AG09319 (cell line): ENCODE measurements around the gene ARMC12.

ENCODE experiments used
- DNase-seq: peaks from one replicate; pipeline ENCODE4 v3.0.0-alpha.2; 2010; ENCODE audit warnings: low read depth; ENCODE audit errors: extremely low read depth
- CTCF ChIP-seq: IDR thresholded peaks from 2 replicates; pipeline ENCODE4 v1.5.1; 2011; ENCODE audit warnings: low read depth, mild to moderate bottlenecking, inconsistent platforms, low read length, moderate library complexity

ARMC12 gene

GRCh38 chr6:35777356-35778102 is 40.7 kb downstream of the ARMC12 start:
- DNase-seq: no peak
- no peak for TF ChIP-seq CTCF

DNA sequence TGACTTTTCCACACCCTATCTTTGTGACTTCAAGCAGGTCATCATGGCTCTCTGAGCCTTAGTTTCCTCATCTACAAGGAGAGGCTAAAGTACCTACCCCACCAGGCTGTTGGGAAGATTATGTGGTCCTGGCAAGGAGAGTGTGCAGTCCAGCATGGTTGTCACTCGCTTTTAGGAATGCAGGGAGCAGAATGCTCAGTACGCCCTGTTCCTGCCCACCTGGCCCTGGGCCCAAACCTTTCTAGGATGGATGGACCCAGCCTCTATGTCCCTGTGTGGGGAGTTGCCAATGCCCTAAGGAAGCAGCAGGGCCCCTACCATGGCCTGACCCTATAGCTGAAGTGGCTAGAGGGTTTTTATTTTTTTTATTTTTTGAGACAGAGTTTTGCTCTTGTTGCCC is 41.6 kb downstream of the ARMC12 start:
- DNase-seq: no peak
- no peak for TF ChIP-seq CTCF

DNA sequence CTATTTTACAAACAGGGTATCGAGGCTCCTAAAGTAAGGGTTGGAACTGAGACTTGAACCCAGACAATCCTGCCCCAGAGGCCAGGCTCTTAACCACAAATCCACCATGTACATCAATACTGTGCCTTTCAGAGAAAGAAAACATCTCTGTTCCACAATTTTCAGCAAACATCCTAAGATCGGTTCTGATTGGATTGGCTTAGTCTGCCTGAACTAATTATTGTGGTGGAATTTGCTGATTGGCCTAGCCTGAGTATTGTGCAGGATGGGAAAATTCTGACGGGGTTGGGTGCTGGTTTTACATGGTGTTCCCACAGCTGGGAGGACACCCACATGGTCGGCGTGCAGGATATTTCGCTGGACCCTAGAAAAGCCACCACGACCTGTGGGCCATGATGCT is 43.9 kb downstream of the ARMC12 start, which contains the start of gene CLPSL1:
TSS of gene CLPSL1 (plus strand) at position 301 of the 400 bp plus-strand sequence. CDS start at position 393, 92 bp downstream.
- TF ChIP-seq CTCF: no peak
- no peak for DNase-seq

DNA sequence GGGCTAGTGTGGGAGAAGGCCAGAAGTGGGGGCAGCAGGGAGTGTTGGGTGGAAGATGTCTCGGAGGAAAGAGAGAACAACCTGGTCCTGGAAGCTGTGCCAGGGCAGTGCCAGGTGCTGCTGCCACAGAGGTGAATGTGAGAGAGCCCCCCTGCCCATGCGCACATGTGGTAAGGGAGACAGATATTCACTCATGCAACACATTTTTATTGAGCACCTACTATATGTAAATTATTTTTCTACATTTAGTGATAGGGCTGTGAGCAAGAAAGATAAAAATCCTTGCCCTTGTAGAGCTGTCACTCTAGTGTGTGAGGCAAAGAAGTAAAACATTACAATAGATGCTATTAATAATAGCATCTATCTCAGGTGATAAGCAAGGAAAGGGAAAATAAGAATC is 44.5 kb downstream of the ARMC12 start:
- no peak for DNase-seq
- no peak for TF ChIP-seq CTCF

DNA sequence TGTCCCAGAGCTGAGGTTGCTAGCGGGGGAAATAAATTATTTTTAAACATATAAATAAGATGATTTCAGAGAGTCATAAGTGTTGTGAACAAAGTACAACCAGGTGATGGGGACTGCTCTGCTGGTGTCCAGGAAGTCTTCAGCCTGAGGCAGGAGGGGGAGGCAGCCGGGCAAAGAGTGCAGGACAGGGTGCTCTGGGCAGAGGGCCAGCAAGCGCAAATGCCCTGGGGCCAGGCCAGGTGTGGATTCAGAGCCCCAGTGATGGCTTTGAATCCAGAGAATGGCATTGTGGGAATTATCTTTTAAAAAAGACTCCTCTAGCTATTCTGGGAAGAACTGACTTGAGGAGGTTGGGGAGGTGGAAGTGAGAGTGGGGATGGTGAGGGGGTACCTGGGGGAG is 45.6 kb downstream of the ARMC12 start:
- no peak for TF ChIP-seq CTCF
- no peak for DNase-seq

- DNase-seq: no peak
- TF ChIP-seq CTCF: no peak
Measured at GRCh38 chr6:35784200-35784599, 47.4 kb downstream of the ARMC12 start.

- DNase-seq: no peak
- no peak for TF ChIP-seq CTCF
Measured at GRCh38 chr6:35786272-35786671, 49.4 kb downstream of the ARMC12 start.
